GM21717 (cell line): ENCODE results near the gene HSD17B4.
A peak's percentile ranks its signal among the peaks of the same experiment; 100 is the strongest.
"Not testable (repeated sequence)": the region's sequence is repeated elsewhere in the genome, so short reads cannot be mapped to it uniquely, and the experiment has no call there.

Source experiments
- ATAC-seq: cut with Tn5 transposase; IDR thresholded peaks from one replicate; pipeline ENCODE4 v1.9.1; 2021; ENCODE audit warnings: mild to moderate bottlenecking, moderate library complexity; ENCODE audit not compliant: unreplicated experiment

The HSD17B4 gene, protein sequence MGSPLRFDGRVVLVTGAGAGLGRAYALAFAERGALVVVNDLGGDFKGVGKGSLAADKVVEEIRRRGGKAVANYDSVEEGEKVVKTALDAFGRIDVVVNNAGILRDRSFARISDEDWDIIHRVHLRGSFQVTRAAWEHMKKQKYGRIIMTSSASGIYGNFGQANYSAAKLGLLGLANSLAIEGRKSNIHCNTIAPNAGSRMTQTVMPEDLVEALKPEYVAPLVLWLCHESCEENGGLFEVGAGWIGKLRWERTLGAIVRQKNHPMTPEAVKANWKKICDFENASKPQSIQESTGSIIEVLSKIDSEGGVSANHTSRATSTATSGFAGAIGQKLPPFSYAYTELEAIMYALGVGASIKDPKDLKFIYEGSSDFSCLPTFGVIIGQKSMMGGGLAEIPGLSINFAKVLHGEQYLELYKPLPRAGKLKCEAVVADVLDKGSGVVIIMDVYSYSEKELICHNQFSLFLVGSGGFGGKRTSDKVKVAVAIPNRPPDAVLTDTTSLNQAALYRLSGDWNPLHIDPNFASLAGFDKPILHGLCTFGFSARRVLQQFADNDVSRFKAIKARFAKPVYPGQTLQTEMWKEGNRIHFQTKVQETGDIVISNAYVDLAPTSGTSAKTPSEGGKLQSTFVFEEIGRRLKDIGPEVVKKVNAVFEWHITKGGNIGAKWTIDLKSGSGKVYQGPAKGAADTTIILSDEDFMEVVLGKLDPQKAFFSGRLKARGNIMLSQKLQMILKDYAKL

DNA sequence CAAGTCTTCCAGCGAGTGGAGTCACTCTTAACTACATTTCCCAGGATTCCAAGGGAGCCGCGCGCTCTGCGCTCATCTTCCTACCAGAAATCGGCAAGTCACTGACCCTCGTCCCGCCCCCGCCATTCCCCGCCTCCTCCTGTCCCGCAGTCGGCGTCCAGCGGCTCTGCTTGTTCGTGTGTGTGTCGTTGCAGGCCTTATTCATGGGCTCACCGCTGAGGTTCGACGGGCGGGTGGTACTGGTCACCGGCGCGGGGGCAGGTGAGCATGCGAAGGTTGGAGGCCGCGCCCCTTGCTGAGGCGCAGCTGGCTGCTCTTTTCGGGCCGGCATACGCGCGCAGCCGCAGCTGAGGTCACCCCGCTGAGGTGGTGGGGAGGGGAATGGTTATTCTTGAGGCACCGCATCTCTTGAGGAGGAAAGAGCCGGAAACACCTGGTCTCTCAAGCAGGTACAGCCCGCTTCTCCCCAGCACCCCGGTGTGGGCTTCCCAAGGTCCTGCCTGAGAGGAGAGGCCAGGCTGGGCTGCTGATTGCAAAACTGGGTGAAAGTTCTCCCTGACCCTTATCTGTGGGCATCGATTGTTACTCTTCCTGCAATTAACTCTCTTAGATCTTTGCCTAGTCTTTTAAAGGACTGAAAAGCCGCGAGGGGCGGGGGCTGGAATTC is at the start of gene HSD17B4:
HSD17B4 (plus strand) TSS at position 125 of the 667 bp plus-strand sequence; CDS start at position 204, 79 bp downstream.
- ATAC-seq: peak; percentile 98

DNA sequence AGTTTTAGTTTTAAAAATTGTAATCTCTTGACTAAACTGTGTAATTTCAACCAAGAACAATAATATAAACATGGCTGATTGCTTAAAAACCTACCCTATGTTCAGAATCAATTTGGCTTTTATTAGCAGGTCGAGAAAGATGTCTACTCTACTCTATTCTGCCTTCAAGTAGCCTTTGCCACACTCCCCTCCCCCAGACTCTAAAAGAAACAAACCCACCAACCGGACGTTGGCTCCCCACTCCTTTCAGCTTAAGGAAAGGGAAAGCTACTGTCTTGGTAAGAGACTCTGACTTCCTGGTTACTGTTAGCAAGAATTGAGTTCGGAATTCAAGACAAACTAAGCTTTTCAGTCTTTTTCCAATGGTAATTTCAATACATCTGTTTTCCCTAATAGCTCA is 49.7 kb upstream of the HSD17B4 start:
- ATAC-seq: no peak

DNA sequence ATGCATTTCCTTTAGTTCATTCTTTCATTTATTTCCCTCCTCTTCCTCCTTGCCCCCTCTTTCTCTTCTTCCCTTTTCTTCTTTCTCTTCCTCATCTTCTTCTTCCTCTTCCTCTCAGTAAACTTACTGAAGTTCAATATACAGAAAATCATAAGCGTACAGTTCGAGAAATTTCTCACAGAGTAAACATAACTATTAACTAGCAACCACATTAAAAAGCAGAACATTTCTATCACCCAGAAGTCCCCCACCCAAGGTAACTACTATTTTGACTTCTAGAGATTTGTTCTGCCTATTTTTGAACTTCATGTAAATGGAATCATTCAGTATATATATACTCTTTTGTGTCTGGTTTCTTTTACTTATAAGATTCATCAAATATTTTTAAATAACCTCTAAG is 48.3 kb upstream of the HSD17B4 start:
- no peak for ATAC-seq

DNA sequence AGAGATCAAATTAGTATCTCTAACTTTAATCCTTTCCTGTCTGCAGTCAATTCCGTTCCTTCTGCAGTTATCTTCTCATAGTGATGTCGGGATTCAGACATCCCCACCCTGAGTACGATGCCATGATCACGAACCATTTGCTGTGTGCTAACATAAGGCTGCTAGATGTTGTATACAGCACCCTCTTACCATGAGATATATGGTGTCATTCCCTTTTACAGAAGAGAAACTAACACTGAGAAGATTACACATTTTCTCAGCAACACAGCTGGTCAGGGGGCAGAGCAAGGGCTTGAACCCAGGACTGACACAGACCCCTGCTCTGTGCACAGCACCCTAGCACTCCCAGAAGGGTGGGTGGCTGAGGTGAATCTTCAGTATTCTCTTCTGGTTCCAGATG is 46.9 kb upstream of the HSD17B4 start:
- peak; percentile 30 for ATAC-seq

- ATAC-seq: no peak
Measured at GRCh38 chr5:119406551-119407110, 45.7 kb upstream of the HSD17B4 start.

DNA sequence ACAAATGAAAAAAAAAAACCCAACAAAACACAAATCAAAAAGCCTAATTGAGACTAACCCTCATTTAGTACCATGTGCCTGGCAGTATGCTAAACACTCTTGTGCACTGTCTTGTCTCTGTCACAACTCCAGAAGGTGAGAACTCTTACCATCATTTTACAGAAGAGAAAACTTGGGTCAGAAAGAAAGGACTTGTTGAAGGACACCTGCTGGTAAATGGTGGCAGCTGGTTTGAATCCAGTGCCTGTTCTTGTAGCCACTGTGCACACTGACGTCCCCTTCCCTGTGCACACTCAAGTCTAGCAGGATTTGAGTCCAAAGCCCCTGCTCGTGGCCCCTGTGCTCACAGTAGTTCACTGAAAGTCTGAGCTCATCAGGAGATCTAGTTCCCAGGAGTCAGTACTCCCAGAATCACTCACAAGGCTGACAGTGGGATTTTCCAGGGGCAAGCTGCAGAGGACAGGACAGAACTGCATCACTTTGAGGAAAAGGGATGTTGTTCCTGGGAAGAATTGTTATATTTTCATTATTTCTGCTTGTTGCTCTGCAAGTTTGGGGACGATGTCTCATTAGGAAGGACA is 43.0 kb upstream of the HSD17B4 start:
- peak; percentile 32 for ATAC-seq

GRCh38 chr5:119410448-119411159 is 41.7 kb upstream of the HSD17B4 start:
- peak; percentile 43 for ATAC-seq

GRCh38 chr5:119411361-119412278 is 40.7 kb upstream of the HSD17B4 start:
- peak; percentile 72 for ATAC-seq

- ATAC-seq: no peak
Measured at GRCh38 chr5:119412279-119413227, 39.7 kb upstream of the HSD17B4 start.

- not testable (repeated sequence) for ATAC-seq
Measured at GRCh38 chr5:119414124-119414734, 38.1 kb upstream of the HSD17B4 start.

GRCh38 chr5:119417891-119418605 is 34.2 kb upstream of the HSD17B4 start:
- ATAC-seq: no peak

DNA sequence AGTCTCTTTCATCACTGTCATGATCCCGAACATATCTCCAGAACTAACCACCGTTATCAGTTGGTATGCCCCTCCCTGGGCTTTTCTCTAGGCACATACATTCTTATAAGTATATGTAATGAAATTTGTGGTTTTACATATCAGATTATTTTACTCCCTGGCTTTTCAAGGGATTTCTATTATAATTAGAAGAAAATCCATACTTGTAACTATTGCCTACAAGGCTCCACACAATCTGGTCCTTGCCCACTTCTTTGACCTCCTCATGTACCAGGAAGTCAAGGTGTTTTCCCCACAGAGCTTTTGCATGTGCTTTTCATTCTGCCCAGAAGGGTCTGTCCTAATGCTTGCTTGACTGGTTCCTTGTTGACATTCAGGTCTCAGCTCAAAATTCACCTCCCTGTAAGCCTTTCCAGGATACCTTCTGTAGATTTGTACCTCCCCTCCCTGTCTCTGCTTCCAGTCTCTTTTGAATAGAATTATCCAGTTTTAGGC is 33.6 kb upstream of the HSD17B4 start:
- peak; percentile 75 for ATAC-seq

DNA sequence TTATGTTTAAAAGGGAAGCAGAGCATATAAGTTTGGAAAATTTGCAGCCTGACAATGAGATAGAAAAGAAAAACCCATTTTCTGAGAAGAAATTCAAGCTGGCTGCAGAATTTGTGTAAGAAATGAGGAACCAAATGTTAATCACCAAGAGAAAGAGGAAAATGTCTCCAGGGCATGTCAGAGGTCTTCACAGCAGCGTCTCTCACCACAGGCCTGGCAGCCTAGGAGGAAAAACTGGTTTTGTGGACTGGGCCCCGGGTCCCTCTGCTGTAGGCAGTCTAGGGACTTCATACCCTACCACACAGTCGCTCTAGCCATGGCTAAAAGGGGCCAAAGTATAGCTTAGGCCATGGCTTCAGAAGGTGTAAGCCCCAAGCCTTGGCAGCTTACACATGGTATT is 32.1 kb upstream of the HSD17B4 start:
- ATAC-seq: no peak

- ATAC-seq: no peak
Measured at GRCh38 chr5:119426057-119426456, 26.2 kb upstream of the HSD17B4 start.

DNA sequence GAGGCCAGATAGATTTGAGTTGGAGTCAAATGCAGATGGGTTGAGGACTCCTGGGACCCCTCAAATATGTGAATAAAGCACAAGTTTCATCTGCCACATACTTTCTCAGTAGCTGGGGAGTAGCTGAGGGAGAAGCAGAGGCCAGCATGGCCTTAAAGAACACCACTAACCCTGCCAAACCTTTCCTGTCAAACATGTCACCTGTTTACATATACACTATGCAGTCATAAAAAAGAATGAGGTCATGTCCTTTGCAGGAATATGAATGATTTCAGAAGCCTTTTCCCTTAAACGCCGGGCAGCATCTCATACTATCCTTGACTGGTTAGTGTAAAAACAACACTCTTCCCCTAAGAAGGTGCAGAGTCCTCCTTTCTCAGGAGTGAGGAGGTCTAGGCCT is 25.2 kb upstream of the HSD17B4 start:
- no peak for ATAC-seq

DNA sequence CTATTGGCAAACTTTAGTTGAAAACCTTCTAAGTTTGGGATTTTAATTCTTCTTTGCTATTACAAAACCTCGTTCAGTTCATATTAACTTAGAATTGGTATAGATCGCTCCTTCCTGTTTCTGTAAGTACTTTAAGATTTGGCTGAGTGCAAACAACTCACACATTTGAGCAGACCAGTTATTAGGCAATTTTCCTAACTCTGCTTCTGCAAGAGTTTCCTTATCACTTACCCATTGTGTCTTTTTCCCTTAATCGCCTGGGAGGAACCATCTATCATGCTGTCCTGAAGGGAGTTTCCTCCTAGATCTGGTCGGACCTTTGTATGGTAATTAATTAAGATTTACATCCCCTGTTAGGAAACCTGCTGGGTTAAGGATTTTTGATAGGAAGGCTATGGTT is 24.7 kb upstream of the HSD17B4 start:
- ATAC-seq: not testable (repeated sequence)

- ATAC-seq: not testable (repeated sequence)
Measured at GRCh38 chr5:119428166-119428565, 24.1 kb upstream of the HSD17B4 start.
